HFFc6 (cell line): ENCODE data around the gene SRL. TPM values are rescaled to one million over a fixed set of nuclear protein-coding genes. Genes with fewer than 3 reads are reported as not detected.

Experiments used
- DNase-seq: peaks from one replicate; pipeline ENCODE4 v3.0.0-alpha.2; 2018
- H3K27ac Mint-ChIP-seq: 2 replicates; pipeline ENCODE4 v1.8.0; 2020; ENCODE audit warnings: mild to moderate bottlenecking, mixed read lengths
- H3K27me3 Mint-ChIP-seq: 2 replicates; pipeline ENCODE4 v1.8.0; 2021; ENCODE audit warnings: mild to moderate bottlenecking, moderate library complexity, mixed read lengths; ENCODE audit not compliant: insufficient read depth
- H3K36me3 Mint-ChIP-seq: 2 replicates; pipeline ENCODE4 v1.8.0; 2021; ENCODE audit warnings: low read depth, mixed read lengths
- H3K4me1 Mint-ChIP-seq: 2 replicates; pipeline ENCODE4 v1.8.0; 2020; ENCODE audit warnings: low read depth, mixed read lengths
- H3K4me3 Mint-ChIP-seq: 2 replicates; pipeline ENCODE4 v1.8.0; 2020; ENCODE audit warnings: mild to moderate bottlenecking, moderate library complexity, mixed read lengths
- H3K9me3 Mint-ChIP-seq: 2 replicates; pipeline ENCODE4 v1.8.0; 2020; ENCODE audit warnings: mild to moderate bottlenecking, mixed read lengths
- CTCF ChIP-seq: fragments of 200-600 bp; sonication (generic); IDR thresholded peaks from 2 replicates; pipeline ENCODE4 v1.5.0; 2021; ENCODE audit warnings: antibody characterized with exemption, mild to moderate bottlenecking
- total RNA-seq, 6 experiments: library from RNA; stranded (reverse); fragmentation: NEBNext Ultra II Directional; extraction: Animal tissue kit (Norgen Biotek cat#: 25700); gene quantifications; 2 replicates in 1 of 6; 3 replicates in 5 of 6; pipeline ENCODE4 v1.2.3, GENCODE V29; 2021

The SRL gene
- total RNA-seq, 6 experiments from 2014 or later, result not detected

DNA sequence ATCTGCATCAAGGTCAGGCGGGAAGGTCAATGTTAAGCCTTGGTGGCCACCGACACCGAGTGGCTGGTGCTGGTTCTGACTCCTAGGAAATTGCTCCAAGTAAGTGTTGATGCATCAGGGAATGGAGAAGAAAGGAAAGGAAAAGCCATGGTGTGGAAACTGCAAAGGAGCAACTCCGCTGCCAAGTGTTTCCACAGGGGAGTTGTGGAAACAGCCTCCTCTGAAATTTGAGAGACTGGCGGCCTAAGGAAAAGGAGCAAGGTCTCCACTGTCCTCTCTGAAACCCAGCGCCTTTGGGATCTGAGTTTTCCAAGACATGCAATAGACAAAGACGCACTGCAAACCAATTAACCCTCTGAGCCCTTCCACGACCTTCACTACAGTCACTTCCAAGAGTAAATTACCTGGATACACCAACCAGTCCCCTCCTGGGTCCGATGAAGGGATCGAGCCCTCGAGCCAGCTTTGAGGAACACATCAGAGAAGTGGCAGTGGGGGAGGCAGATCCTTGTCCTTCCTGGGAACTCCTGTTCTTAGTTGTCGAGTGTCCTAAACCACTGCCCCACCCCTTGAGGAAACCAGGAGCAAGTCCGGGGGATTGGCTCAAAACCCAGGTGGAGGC, 51.1 kb downstream of the SRL start:
- Mint-ChIP-seq H3K27ac (no peak overlapping the region), H3K36me3 (no peaks in the 10 kb centered on the region), H3K4me1 (no peaks in the 10 kb centered on the region), H3K27me3 (peaks cover 14% of the 10 kb centered on the region), H3K4me3 (no peak overlapping the region), H3K9me3 (no peaks in the 10 kb centered on the region)
- DNase-seq, result no peak
- no peak for TF ChIP-seq CTCF

GRCh38 chr16:4190086-4190485, 51.8 kb downstream of the SRL start:
- Mint-ChIP-seq H3K9me3 (no peaks in the 10 kb centered on the region), H3K4me3 (no peak overlapping the region), H3K36me3 (no peaks in the 10 kb centered on the region), H3K4me1 (no peaks in the 10 kb centered on the region), H3K27me3 (peaks cover 14% of the 10 kb centered on the region), H3K27ac (no peak overlapping the region)
- no peak for TF ChIP-seq CTCF
- no peak for DNase-seq

DNA sequence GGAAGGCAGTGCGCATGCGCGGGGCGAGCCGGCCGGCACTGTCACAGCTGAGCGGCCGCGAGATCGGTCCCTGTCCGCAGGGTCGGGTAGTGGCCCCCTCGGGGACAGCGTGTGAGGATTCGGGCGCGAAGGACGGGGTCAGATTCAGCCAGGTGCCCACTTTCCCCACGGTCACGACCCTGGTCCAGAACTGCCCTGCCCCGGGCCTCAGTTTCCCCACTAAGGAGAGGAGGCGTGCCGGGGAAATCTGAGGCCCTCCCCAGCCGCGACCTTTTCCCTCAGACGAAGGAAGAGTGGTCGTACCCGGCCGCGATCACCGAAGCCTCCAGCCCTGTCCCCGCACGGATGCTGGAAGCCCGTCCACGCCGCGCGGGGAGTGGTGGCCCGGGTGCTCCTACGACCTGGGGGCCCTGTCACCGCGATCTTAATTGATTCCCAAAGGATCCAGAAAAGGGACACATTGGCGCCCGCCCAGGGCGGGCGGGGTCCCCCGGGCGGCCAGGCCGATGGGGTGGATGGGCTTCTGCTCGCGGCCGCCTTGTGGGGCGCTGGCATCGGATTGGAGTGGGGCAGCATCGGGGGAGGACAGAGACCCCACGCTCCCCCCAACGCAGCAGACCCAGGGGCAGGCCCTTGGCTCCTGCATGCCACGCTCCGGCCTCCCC, 57.7 kb downstream of the SRL start:
- H3K9me3 Mint-ChIP-seq, result no peaks in the 10 kb centered on the region
- H3K4me1 Mint-ChIP-seq, result peaks cover 7% of the 10 kb centered on the region
- no peak for TF ChIP-seq CTCF
- H3K36me3 Mint-ChIP-seq, result no peaks in the 10 kb centered on the region
- no peak for DNase-seq
- peaks cover 11% of the 10 kb centered on the region for H3K27me3 Mint-ChIP-seq
- H3K4me3 Mint-ChIP-seq, result peak overlapping the region; percentile 82
- H3K27ac Mint-ChIP-seq, result peak overlapping the region; percentile 72

GRCh38 chr16:4183237-4184037, 58.4 kb downstream of the SRL start:
- Mint-ChIP-seq H3K4me3 (peak overlapping the region; percentile 88), H3K4me1 (peaks cover 12% of the 10 kb centered on the region), H3K27ac (peak overlapping the region; percentile 95), H3K36me3 (no peaks in the 10 kb centered on the region), H3K9me3 (no peaks in the 10 kb centered on the region), H3K27me3 (peaks cover 7% of the 10 kb centered on the region)
- peak; percentile 87 for DNase-seq
- TF ChIP-seq CTCF, result peak; percentile 22; the same call in 1 of the 2 replicates

DNA sequence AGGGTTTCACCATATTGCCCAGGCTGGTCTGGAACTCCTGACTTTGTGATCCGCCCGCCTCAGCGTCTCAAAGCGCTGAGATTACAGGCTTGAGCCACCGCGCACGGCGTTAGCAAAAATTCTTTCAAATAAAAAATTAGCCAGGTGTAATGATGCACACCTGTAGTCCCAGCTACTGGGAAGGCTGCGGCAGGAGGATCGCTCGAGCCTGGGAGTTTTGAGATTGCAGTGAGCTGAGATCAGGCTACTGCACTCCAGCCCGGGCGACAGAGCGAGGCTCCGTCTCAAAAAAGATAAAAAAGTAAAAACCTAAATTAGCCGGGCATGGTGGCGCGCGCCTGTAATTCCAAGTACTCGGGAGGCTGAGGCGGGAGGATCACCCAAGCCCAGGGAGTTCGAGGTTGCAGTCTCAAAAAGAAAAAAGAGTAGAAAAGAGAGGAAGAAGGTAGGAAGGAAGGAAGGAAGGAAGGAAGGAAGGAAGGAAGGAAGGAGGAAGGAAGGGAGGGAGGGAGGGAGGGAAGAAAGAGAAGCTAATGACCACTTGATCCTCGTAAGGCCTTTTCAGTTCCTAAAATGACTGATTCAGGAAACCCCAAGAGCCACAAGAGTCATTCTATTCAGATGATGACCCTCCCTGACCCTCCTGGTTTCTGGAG, 59.2 kb downstream of the SRL start:
- no peak for DNase-seq
- Mint-ChIP-seq H3K4me1 (peaks cover 12% of the 10 kb centered on the region), H3K9me3 (no peaks in the 10 kb centered on the region), H3K27me3 (peaks cover 5% of the 10 kb centered on the region), H3K27ac (peak overlapping the region; percentile 95), H3K36me3 (no peaks in the 10 kb centered on the region), H3K4me3 (peak overlapping the region; percentile 88)
- TF ChIP-seq CTCF, result no peak
